Hematopoietic multipotent progenitor cell treated with erythropoietin and hydrocortisone succinate and interleukin-3 and kit ligand, for 6 days (in vitro differentiated cells): ENCODE results near the gene CNTNAP3.
"Not testable (repeated sequence)": the region's sequence is repeated elsewhere in the genome, so short reads cannot be mapped to it uniquely, and the experiment has no call there.

ENCODE experiments used
- DNase-seq: peaks from one replicate; pipeline ENCODE4 v3.0.0-alpha.2; 2015

CNTNAP3 gene

DNA sequence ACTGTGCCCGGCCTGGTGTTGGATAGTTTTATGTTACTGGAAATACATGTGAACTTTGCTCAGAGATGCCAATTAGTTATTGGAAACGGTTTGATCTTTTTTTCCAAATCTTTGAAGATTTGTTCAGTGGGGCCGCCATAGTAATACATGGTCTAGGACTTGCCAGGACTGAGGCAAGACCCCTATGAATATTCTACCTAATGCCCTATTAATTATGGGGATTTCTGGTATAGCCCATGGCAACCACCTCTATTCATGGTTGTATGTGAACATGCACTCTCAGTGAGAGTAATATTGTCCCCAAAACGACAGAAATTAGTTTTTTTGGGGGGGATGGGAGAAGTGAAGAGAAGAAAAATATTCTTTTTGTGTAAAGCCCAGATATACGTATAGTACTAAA, 220.3 kb downstream of the CNTNAP3 start:
- not testable (repeated sequence) for DNase-seq

- not testable (repeated sequence) for DNase-seq
Observed at GRCh38 chr9:39062966-39063365, 225.0 kb downstream of the CNTNAP3 start.

DNA sequence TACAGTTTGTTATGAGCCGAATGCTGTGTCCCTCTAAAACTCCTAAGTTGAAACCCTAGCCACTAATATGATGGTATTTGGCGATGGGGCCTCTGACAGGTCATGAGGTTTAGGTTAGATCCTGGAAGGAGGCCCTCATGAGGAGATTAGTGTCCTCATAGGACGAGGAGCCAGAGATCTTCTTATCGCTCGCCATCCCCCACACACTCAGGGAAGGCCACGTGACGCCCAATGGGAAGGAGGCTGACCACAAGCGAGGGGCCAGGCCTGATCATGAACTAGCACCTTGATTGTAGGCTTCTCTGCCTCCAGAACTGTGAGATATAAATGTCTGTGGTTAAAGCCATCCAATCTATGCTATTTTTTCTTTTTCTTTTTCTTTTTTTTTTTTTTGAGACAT, 233.5 kb downstream of the CNTNAP3 start:
- not testable (repeated sequence) for DNase-seq

DNA sequence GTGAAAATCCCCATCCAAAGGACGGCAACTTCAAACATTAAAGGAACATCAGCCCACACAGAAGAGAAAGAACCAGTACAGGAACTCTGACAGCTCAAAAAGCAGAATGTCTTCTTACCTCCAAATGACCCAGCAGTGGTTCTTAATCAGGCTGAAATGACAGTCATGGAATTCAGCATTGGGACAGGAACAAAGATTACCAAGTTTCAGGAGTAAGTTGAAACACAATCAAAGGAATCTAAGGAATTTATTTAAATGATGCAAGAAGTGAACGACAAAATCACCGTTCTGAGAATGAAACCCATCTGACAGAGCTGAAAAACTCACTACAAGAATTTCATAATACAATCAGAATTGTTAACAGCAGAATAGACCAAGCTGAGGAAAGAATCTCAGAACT, 241.1 kb downstream of the CNTNAP3 start:
- DNase-seq, result not testable (repeated sequence)

DNA sequence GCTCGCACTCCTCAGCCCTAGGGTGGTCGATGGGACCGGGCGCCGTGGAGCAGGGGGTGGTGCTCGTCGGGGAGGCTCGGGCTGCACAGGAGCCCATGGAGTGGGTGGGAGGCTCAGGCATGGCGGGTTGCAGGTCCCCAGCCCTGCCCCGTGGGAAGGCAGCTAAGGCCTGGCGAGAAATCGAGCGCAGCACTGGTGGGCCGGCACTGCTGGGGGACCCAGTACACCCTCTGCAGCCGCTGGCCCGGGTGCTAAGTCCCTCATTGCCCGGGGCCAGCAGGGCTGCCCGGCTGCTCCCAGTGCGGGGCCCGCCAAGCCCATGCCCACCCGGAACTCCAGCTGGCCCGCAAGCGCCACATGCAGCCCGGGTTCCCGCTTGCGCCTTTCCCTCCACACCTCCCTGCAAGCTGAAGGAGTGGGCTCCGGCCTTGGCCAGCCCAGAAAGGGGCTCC, 245.6 kb downstream of the CNTNAP3 start:
- DNase-seq, result not testable (repeated sequence)

DNA sequence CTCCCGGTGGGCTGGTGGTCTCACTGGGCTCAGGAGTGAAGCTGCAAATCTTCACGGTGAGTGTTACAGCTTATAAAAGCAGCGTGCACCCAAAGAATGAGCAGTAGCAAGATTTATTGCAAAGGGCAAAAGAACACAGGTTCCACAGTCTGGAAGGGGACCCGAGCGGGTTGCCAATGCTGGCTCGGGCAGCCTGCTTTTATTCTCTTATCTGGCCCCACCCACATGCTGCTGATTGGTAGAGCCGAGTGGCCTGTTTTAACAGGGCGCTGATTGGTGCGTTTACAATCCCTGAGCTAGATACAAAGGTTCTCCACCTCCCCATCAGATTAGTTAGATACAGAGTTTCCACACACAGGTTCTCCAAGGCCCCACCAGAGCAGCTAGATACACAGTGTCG, 246.2 kb downstream of the CNTNAP3 start:
- not testable (repeated sequence) for DNase-seq

GRCh38 chr9:39039148-39039547, 248.8 kb downstream of the CNTNAP3 start:
- DNase-seq, result not testable (repeated sequence)

GRCh38 chr9:39038221-39038620, 249.7 kb downstream of the CNTNAP3 start:
- DNase-seq, result not testable (repeated sequence)

- DNase-seq, result not testable (repeated sequence)
Observed at GRCh38 chr9:39033849-39034248, 254.1 kb downstream of the CNTNAP3 start.

DNA sequence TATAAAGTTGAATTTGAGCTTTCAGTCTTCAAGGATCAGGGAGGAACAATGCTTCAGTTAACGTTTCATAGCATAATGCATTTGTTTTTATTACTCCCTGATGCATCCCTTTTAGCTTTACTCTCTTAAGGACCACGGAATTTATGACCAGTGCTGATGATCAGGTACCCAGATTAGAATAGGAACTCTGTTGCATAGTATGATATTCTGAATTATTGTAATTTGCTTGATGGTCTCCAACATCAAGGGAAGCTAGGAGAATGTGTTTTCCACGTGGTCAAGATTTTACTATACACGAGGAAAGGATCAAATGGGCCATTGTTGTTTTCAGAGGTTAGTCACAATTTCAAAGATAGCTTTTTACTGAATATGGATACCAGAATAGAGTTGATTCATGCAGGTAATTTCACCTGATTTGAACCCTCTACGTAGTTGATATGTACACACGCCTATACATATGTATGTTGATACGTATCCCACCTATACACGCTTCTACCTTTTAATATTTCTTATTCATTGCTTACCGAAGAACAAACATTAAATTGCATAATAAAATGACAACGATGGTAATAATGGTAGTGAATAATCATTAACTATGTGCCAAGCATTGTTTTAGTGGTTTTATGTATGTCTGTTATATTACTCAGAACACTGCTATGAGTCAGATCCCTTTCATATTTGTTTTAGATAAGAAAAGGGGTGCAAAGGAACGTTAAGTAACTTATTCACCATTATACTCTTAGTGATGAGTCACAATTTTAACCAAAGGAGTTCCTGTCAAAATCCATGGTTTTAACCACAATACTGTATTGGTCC, 257.6 kb downstream of the CNTNAP3 start:
- not testable (repeated sequence) for DNase-seq

DNA sequence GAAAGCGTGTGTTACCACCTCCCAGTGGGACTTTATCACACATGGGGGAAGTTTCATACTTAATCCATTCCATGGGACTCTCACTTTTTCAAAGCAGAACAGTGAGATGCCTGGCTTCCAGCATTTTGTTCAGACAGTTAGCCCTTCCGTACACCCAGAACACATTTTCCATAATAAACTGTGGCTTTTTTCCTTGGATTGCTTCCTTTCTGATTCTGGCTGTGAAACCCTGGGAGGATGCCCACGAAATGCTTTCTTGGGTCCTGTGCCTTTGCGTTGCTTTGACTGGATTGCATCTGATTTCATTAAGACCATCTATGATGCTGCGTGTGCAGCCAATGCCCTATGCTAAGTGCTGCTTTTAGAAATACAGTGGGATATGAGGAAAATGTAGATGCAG, 259.1 kb downstream of the CNTNAP3 start:
- DNase-seq, result not testable (repeated sequence)

- not testable (repeated sequence) for DNase-seq
Observed at GRCh38 chr9:39028168-39028567, 259.8 kb downstream of the CNTNAP3 start.

- not testable (repeated sequence) for DNase-seq
Observed at GRCh38 chr9:39025911-39026588, 261.9 kb downstream of the CNTNAP3 start.
